Measurements from ENCODE around the gene NUDT16L1.
"Not testable (repeated sequence)": the region's sequence is repeated elsewhere in the genome, so short reads cannot be mapped to it uniquely, and the experiment has no call there.

NUDT16L1 gene

GRCh38 chr16:4693296-4693955 lies at the start of gene NUDT16L1:
TSS of gene NUDT16L1 (plus strand) at chr16:4693562. CDS start at chr16:4693727, 165 bp downstream.
- Mint-ChIP-seq H3K4me3 (peak within 1 kb of the TSS; percentile 89), H3K27me3 (no peaks in the 10 kb centered on the region), H3K9me3 (no peaks in the 10 kb centered on the region), H3K27ac (peak within 1 kb of the TSS; percentile 79), H3K36me3 (peaks cover 3% of the 10 kb centered on the region), H3K4me1 (peaks cover 11% of the 10 kb centered on the region)
- ATAC-seq (ENCODE audit: low read depth), result peak; percentile 89
- DNase-seq (ENCODE audit: low spot score in 2 of 2), result peak; percentile 94 to 98

GRCh38 chr16:4646773-4647643 lies 46.4 kb upstream of the NUDT16L1 start:
- H3K4me3 Mint-ChIP-seq, result no peak overlapping the region
- H3K9me3 Mint-ChIP-seq, result no peaks in the 10 kb centered on the region
- no peak for DNase-seq (ENCODE audit: low spot score in 2 of 2)
- peaks cover 21% of the 10 kb centered on the region for H3K4me1 Mint-ChIP-seq
- ATAC-seq (ENCODE audit: low read depth), result no peak
- H3K27ac Mint-ChIP-seq, result no peak overlapping the region
- no peaks in the 10 kb centered on the region for H3K27me3 Mint-ChIP-seq
- H3K36me3 Mint-ChIP-seq, result peaks cover 7% of the 10 kb centered on the region

GRCh38 chr16:4647644-4647980 lies 45.8 kb upstream of the NUDT16L1 start:
- H3K36me3 Mint-ChIP-seq, result peaks cover 7% of the 10 kb centered on the region
- no peak overlapping the region for H3K27ac Mint-ChIP-seq
- DNase-seq (ENCODE audit: low spot score in 2 of 2) (no peak), ATAC-seq (ENCODE audit: low read depth) (no peak)
- peaks cover 21% of the 10 kb centered on the region for H3K4me1 Mint-ChIP-seq
- H3K27me3 Mint-ChIP-seq, result no peaks in the 10 kb centered on the region
- no peak overlapping the region for H3K4me3 Mint-ChIP-seq
- no peaks in the 10 kb centered on the region for H3K9me3 Mint-ChIP-seq

GRCh38 chr16:4648917-4649316 lies 44.4 kb upstream of the NUDT16L1 start:
- Mint-ChIP-seq H3K4me1 (peaks cover 21% of the 10 kb centered on the region), H3K27ac (peak overlapping the region; percentile 58), H3K9me3 (no peaks in the 10 kb centered on the region), H3K4me3 (no peak overlapping the region), H3K36me3 (peaks cover 11% of the 10 kb centered on the region), H3K27me3 (no peaks in the 10 kb centered on the region)
- DNase-seq (ENCODE audit: low spot score in 2 of 2), result no peak
- ATAC-seq (ENCODE audit: low read depth), result no peak

- Mint-ChIP-seq H3K27me3 (no peaks in the 10 kb centered on the region), H3K9me3 (no peaks in the 10 kb centered on the region), H3K4me1 (peaks cover 21% of the 10 kb centered on the region), H3K4me3 (no peak overlapping the region), H3K36me3 (peaks cover 11% of the 10 kb centered on the region), H3K27ac (no peak overlapping the region)
- DNase-seq (ENCODE audit: low spot score in 2 of 2), result no peak
- no peak for ATAC-seq (ENCODE audit: low read depth)
These were observed 43.5 kb upstream of the NUDT16L1 start for GRCh38 chr16:4649744-4650442.

- peaks cover 17% of the 10 kb centered on the region for H3K4me1 Mint-ChIP-seq
- H3K4me3 Mint-ChIP-seq, H3K9me3 Mint-ChIP-seq, H3K27ac Mint-ChIP-seq, H3K27me3 Mint-ChIP-seq, H3K36me3 Mint-ChIP-seq: not testable (repeated sequence)
- DNase-seq (ENCODE audit: low spot score in 2 of 2), result peak; percentile 65 to 73
- peak; percentile 73 for ATAC-seq (ENCODE audit: low read depth)
These were observed 42.8 kb upstream of the NUDT16L1 start for GRCh38 chr16:4650443-4651074.

GRCh38 chr16:4651827-4652226 lies 41.5 kb upstream of the NUDT16L1 start:
- Mint-ChIP-seq H3K27me3 (no peaks in the 10 kb centered on the region), H3K27ac (no peak overlapping the region), H3K4me1 (peaks cover 17% of the 10 kb centered on the region), H3K9me3 (no peaks in the 10 kb centered on the region), H3K4me3 (no peak overlapping the region), H3K36me3 (peaks cover 12% of the 10 kb centered on the region)
- ATAC-seq (ENCODE audit: low read depth), result peak; percentile 80
- DNase-seq (ENCODE audit: low spot score in 2 of 2), result peak; percentile 26 to 35

- Mint-ChIP-seq H3K4me1 (peaks cover 17% of the 10 kb centered on the region), H3K4me3 (no peak overlapping the region), H3K27ac (no peak overlapping the region), H3K27me3 (no peaks in the 10 kb centered on the region), H3K9me3 (no peaks in the 10 kb centered on the region), H3K36me3 (peaks cover 12% of the 10 kb centered on the region)
- DNase-seq (ENCODE audit: low spot score in 2 of 2), result no peak
- no peak for ATAC-seq (ENCODE audit: low read depth)
These were observed 40.8 kb upstream of the NUDT16L1 start for GRCh38 chr16:4652561-4652960.

- Mint-ChIP-seq H3K4me1 (peaks cover 13% of the 10 kb centered on the region), H3K4me3 (no peak overlapping the region), H3K27me3 (no peaks in the 10 kb centered on the region), H3K9me3 (no peaks in the 10 kb centered on the region), H3K27ac (no peak overlapping the region), H3K36me3 (peaks cover 13% of the 10 kb centered on the region)
- no peak for DNase-seq (ENCODE audit: low spot score in 2 of 2)
- ATAC-seq (ENCODE audit: low read depth), result no peak
These were observed 39.1 kb upstream of the NUDT16L1 start for GRCh38 chr16:4654011-4654963.

- no peaks in the 10 kb centered on the region for H3K9me3 Mint-ChIP-seq
- no peak for DNase-seq (ENCODE audit: low spot score in 2 of 2)
These were observed 38.3 kb upstream of the NUDT16L1 start for GRCh38 chr16:4654964-4655590.

GRCh38 chr16:4655801-4656200 lies 37.6 kb upstream of the NUDT16L1 start:
- H3K4me3 Mint-ChIP-seq, result no peak overlapping the region
- no peak for ATAC-seq (ENCODE audit: low read depth)
- no peak overlapping the region for H3K27ac Mint-ChIP-seq
- H3K36me3 Mint-ChIP-seq, result peaks cover 11% of the 10 kb centered on the region
- no peaks in the 10 kb centered on the region for H3K9me3 Mint-ChIP-seq
- no peak for DNase-seq (ENCODE audit: low spot score in 2 of 2)
- H3K4me1 Mint-ChIP-seq, result peaks cover 9% of the 10 kb centered on the region
- H3K27me3 Mint-ChIP-seq, result no peaks in the 10 kb centered on the region

More at GRCh38 chr16:4654964-4655590, 38.3 kb upstream of the NUDT16L1 start:
- no peak overlapping the region for H3K4me3 Mint-ChIP-seq
- no peak overlapping the region for H3K27ac Mint-ChIP-seq
- ATAC-seq (ENCODE audit: low read depth), result no peak
- H3K4me1 Mint-ChIP-seq, result peaks cover 9% of the 10 kb centered on the region
- peaks cover 13% of the 10 kb centered on the region for H3K36me3 Mint-ChIP-seq
- no peaks in the 10 kb centered on the region for H3K27me3 Mint-ChIP-seq

GRCh38 chr16:4656221-4656620 lies 37.1 kb upstream of the NUDT16L1 start:
- Mint-ChIP-seq H3K9me3 (no peaks in the 10 kb centered on the region), H3K36me3 (peaks cover 11% of the 10 kb centered on the region), H3K4me1 (peaks cover 7% of the 10 kb centered on the region), H3K27me3 (no peaks in the 10 kb centered on the region), H3K4me3 (no peak overlapping the region), H3K27ac (no peak overlapping the region)
- DNase-seq (ENCODE audit: low spot score in 2 of 2) (no peak), ATAC-seq (ENCODE audit: low read depth) (no peak)

All from memory B cell (primary cell).